K562 (cell line): ENCODE data around the gene PIK3C2B. TPM values are rescaled to one million over a fixed set of nuclear protein-coding genes. Genes with fewer than 3 reads are reported as not detected.
A peak's percentile ranks its signal among the peaks of the same experiment; 100 is the strongest.

ENCODE experiments used
- ATAC-seq: fragments of 200-7000 bp; cut with Tn5 transposase; 3 replicates; pipeline ENCODE4 v1.9.1; 2020; ENCODE audit warnings: moderate library complexity
- BruUV-seq: library from RNA; stranded (reverse); fragments of 400-500 nt; replicated peaks from 2 replicates; lab custom pipeline; 2021; lab: Mats Ljungman, UMichigan
- CTCF ChIA-PET: fragments of 300-600 bp; formaldehyde crosslinking; extraction: SDS; loops from one replicate; lab custom pipeline; 2021; ENCODE audit warnings: low intra/inter-chr PET ratio; lab: Yijun Ruan, JAX
- POLR2A ChIA-PET: fragments of 300-600, 350-650 bp; sonication (Branson Sonifier 250); formaldehyde crosslinking; extraction: SDS; loops from one replicate; lab custom pipeline; 2021; ENCODE audit warnings: antibody characterized with exemption, inconsistent platforms; lab: Yijun Ruan, JAX
- DNase-seq, 4 experiments: peaks; one replicate each; pipeline versions ENCODE4 v3.0.0 to v3.0.0-alpha.2; 2011 to 2018; ENCODE audit warnings: low spot score in 3 of 4, mixed read lengths in 3 of 4; ENCODE audit errors: extremely low read depth in 1 of 4
- FAIRE-seq: peaks from 2 replicates; lab custom pipeline; 2011; peaks lifted over from hg19 to GRCh38; lab: Jason Lieb, UNC
- H2AFZ ChIP-seq: 2 replicates; pipeline ENCODE4 v1.6.0; 2011; ENCODE audit warnings: low read depth, low read length, control low read depth, inconsistent platforms
- H3K27ac ChIP-seq: fragments of 200-600 bp; 3 replicates; pipeline ENCODE4 v1.8.0; 2011; ENCODE audit warnings: low read depth, mild to moderate bottlenecking, control low read depth, inconsistent platforms, low read length, moderate library complexity, mixed read lengths; ENCODE audit errors: extremely low read depth
- H3K27me3 ChIP-seq, 2 experiments: fragments of 300-600 bp in 1 of 2; 2 replicates in 1 of 2; 3 replicates in 1 of 2; pipeline versions ENCODE4 v1.6.0 to v1.8.0; 2011; ENCODE audit warnings: inconsistent platforms in 2 of 2, low read length in 2 of 2, mild to moderate bottlenecking in 1 of 2, mixed read lengths in 1 of 2, moderate library complexity in 1 of 2; ENCODE audit not compliant: control insufficient read depth in 2 of 2, insufficient read depth in 2 of 2
- H3K36me3 ChIP-seq: fragments of 300-600 bp; 3 replicates; pipeline ENCODE4 v1.8.0; 2011; ENCODE audit warnings: mild to moderate bottlenecking, low read length, inconsistent platforms; ENCODE audit not compliant: control insufficient read depth, insufficient read depth
- H3K4me1 ChIP-seq, 2 experiments: fragments of 200-600 bp in 1 of 2; replicated peaks in 1 of 2; 2 replicates in 1 of 2; 3 replicates in 1 of 2; pipeline versions ENCODE4 v1.5.1 to v1.8.0; 2011; ENCODE audit warnings: inconsistent platforms in 2 of 2, low read length in 2 of 2, mild to moderate bottlenecking in 1 of 2, mixed read lengths in 1 of 2, moderate library complexity in 1 of 2; ENCODE audit not compliant: control insufficient read depth in 2 of 2, insufficient read depth in 2 of 2
- H3K4me2 ChIP-seq: 2 replicates; pipeline ENCODE4 v1.6.1; 2011; ENCODE audit warnings: low read length, control low read depth, inconsistent platforms, mixed read lengths; ENCODE audit not compliant: insufficient read depth
- H3K4me3 ChIP-seq: fragments of 200-600 bp; sonication (generic), shearing (Covaris generic); 2 replicates; pipeline ENCODE4 v1.5.1; 2016; ENCODE audit warnings: control low read depth, inconsistent platforms
- H3K79me2 ChIP-seq: fragments of 200-600 bp; 3 replicates; pipeline ENCODE4 v1.8.0; 2011; ENCODE audit warnings: low read length, inconsistent platforms; ENCODE audit not compliant: control insufficient read depth, insufficient read depth
- H3K9ac ChIP-seq, 2 experiments: 2 replicates each; pipeline versions ENCODE4 v1.6.0 to v1.6.1; 2011; ENCODE audit warnings: low read depth in 2 of 2, low read length in 2 of 2, control low read depth in 1 of 2, inconsistent platforms in 1 of 2, mild to moderate bottlenecking in 1 of 2, mixed read lengths in 1 of 2; ENCODE audit not compliant: insufficient read depth in 1 of 2
- H3K9me1 ChIP-seq: one replicate; pipeline ENCODE4 v1.6.0; 2011; ENCODE audit warnings: inconsistent platforms, mild to moderate bottlenecking, low read length, moderate library complexity; ENCODE audit not compliant: control insufficient read depth, insufficient read depth
- H3K9me3 ChIP-seq: replicated peaks from 2 replicates; pipeline ENCODE4 v1.5.1; 2011; ENCODE audit warnings: low read depth, low read length, inconsistent platforms; ENCODE audit not compliant: control insufficient read depth, insufficient read depth
- H4K20me1 ChIP-seq: replicated peaks from 2 replicates; pipeline ENCODE4 v1.6.1; 2011; ENCODE audit warnings: low read length, inconsistent platforms, mixed read lengths; ENCODE audit not compliant: control insufficient read depth, insufficient read depth
- E2F3 ChIP-seq: fragments of 250-450 bp; sonication (Bioruptor Pico); IDR thresholded peaks from 2 replicates; pipeline ENCODE4 v1.4.0; 2020; ENCODE audit warnings: mild to moderate bottlenecking
- HMGN3 ChIP-seq: IDR thresholded peaks from 2 replicates; pipeline ENCODE4 v1.6.1; 2011; ENCODE audit warnings: borderline replicate concordance, low read depth, mild to moderate bottlenecking, mixed read lengths, low read length; ENCODE audit not compliant: insufficient read length; ENCODE audit errors: extremely low read depth
- MEIS2 ChIP-seq: fragments of 450-650 bp; IDR thresholded peaks from 2 replicates; pipeline ENCODE4 v1.6.1; 2014; ENCODE audit warnings: mild to moderate bottlenecking; ENCODE audit not compliant: partially characterized antibody
- PHF21A ChIP-seq: fragments of 450-650 bp; IDR thresholded peaks from 2 replicates; pipeline ENCODE4 v1.6.1; 2017; ENCODE audit warnings: low read depth, borderline replicate concordance
- WGBS: fragments of 100-300 bp; shearing (Covaris generic); methylation state at CpG from one replicate; pipeline ENCODE4 v1.1.6; 2016; ENCODE audit warnings: low coverage, mixed read lengths; ENCODE audit not compliant: insufficient coverage; ENCODE audit errors: missing lambda C conversion rate; 5-methylcytosine and 5-hydroxymethylcytosine counted together
- in situ Hi-C: fragments of 300-500 bp; cut with MboI; formaldehyde crosslinking; loops from 4 replicates; pipeline ENCODE4 v1.15.0; 2018; ENCODE audit warnings: inconsistent platforms, mixed read lengths
- intact Hi-C: fragments of 100-400 bp; cut with micrococcal nuclease; formaldehyde crosslinking; loops from 2 replicates; pipeline ENCODE4 v1.14.2; 2022
- polyA plus RNA-seq, 8 experiments: library from polyadenylated mRNA; depleted of rRNA in 4 of 8; stranded (reverse) in 5 of 8; unstranded in 3 of 8; fragments of >200 nt; fragmentation: Nextera tagmentation in 2 of 8; fragmentation: Illumina TruSeq in 1 of 8; extraction: Ambion mirVana in 2 of 8; extraction: Trizol in 1 of 8; gene quantifications; 2 replicates each; pipeline versions ENCODE4 v1.2.1 to v1.2.3, GENCODE V29; 2011 to 2014; ENCODE audit warnings: inconsistent platforms in 1 of 8, missing spikeins in 1 of 8
- total RNA-seq, 7 experiments: library from RNA; depleted of rRNA in 6 of 7; stranded (reverse); fragments of >200 nt in 6 of 7; fragmentation: Illumina TruSeq in 2 of 7; extraction: Trizol in 2 of 7; gene quantifications; 2 replicates each; pipeline versions ENCODE4 v1.2.1 to v1.2.3, GENCODE V29; 2011 to 2021; ENCODE audit warnings: low replicate concordance in 1 of 7
- TF ChIP-seq, protein P1 (sequence below): IDR thresholded peaks from 2 replicates; pipeline ENCODE4 v1.6.1; 2014; ENCODE audit warnings: antibody characterized with exemption
- TF ChIP-seq, protein P2 (sequence below): sonication (generic); formaldehyde crosslinking; IDR thresholded peaks from 2 replicates; pipeline ENCODE4 v1.8.0; 2022; ENCODE audit warnings: missing genetic modification reagents, mild to moderate bottlenecking, borderline replicate concordance
- TF ChIP-seq, protein P3 (sequence below): fragments of 450-650 bp; IDR thresholded peaks from 2 replicates; pipeline ENCODE4 v1.6.1; 2016
- TF ChIP-seq, protein P4 (sequence below): fragments of 450-650 bp; formaldehyde crosslinking; IDR thresholded peaks from 2 replicates; pipeline ENCODE4 v1.4.0; 2022; ENCODE audit warnings: missing genetic modification characterization
- TF ChIP-seq, protein P5 (sequence below), 2 experiments: IDR thresholded peaks in 1 of 2; conservative IDR thresholded peaks in 1 of 2; 2 replicates each; pipeline ENCODE4 v1.6.1; 2016; ENCODE audit warnings: low read depth in 2 of 2, mild to moderate bottlenecking in 1 of 2, missing compliant biosample characterization in 1 of 2, missing genetic modification characterization in 1 of 2, moderate library complexity in 1 of 2

PIK3C2B gene
- total and polyA plus RNA-seq, 9 of the 15 experiments (the other 6 are each of a cell fraction or from before 2014, with no cell fraction given) = 0.10 to 2.9 (median 0.72) TPM

DNA sequence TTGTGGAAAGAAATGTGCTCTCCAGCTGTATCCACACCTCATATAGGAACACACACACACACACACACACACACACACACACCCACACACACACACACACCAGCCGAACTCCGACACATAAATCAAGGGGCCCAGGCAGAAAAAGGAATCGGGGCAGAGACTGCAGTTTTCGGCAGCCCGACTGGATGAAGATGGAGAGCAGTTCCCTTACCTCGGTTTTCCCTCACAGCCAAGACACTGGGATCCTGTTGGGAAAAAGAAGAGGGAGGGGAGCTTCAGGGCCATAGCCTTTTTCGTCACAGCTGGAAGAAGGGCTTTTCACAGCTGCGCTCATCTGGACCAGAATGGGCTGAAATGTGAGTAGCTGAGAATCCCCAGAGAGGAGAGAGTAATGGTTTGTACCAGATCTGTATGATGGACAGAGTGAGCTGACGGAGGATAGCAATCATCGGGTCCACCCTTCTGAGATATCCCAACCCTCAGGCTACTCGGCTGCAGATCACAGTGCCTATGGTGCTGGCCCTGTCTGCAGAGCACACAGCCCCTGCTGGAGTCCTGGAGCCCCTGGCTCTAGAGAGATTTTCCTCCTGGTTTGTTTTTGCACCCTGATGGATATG lies 37.7 kb downstream of the PIK3C2B start:
- no peak for DNase-seq
- Histone ChIP-seq H3K9me1 (no peaks in the 10 kb centered on the region), H3K36me3 (no peaks in the 10 kb centered on the region), H3K79me2 (no peaks in the 10 kb centered on the region)
- FAIRE-seq = no peak
- TF ChIP-seq HMGN3 = no peak
- TF ChIP-seq, protein P1, sequence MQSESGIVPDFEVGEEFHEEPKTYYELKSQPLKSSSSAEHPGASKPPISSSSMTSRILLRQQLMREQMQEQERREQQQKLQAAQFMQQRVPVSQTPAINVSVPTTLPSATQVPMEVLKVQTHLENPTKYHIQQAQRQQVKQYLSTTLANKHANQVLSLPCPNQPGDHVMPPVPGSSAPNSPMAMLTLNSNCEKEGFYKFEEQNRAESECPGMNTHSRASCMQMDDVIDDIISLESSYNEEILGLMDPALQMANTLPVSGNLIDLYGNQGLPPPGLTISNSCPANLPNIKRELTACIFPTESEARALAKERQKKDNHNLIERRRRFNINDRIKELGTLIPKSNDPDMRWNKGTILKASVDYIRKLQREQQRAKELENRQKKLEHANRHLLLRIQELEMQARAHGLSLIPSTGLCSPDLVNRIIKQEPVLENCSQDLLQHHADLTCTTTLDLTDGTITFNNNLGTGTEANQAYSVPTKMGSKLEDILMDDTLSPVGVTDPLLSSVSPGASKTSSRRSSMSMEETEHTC = no peak
- TF ChIP-seq, protein P2, sequence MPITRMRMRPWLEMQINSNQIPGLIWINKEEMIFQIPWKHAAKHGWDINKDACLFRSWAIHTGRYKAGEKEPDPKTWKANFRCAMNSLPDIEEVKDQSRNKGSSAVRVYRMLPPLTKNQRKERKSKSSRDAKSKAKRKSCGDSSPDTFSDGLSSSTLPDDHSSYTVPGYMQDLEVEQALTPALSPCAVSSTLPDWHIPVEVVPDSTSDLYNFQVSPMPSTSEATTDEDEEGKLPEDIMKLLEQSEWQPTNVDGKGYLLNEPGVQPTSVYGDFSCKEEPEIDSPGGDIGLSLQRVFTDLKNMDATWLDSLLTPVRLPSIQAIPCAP = no peak
- 0 out of 2 replicates have a peak, but pooled peaks have one; percentile 24 for TF ChIP-seq E2F3 (CRISPR knock-in tag)
- TF ChIP-seq, protein P3, sequence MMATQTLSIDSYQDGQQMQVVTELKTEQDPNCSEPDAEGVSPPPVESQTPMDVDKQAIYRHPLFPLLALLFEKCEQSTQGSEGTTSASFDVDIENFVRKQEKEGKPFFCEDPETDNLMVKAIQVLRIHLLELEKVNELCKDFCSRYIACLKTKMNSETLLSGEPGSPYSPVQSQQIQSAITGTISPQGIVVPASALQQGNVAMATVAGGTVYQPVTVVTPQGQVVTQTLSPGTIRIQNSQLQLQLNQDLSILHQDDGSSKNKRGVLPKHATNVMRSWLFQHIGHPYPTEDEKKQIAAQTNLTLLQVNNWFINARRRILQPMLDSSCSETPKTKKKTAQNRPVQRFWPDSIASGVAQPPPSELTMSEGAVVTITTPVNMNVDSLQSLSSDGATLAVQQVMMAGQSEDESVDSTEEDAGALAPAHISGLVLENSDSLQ = peak; percentile 24; the same call in 1 of the 2 replicates
- TF ChIP-seq, protein P4, sequence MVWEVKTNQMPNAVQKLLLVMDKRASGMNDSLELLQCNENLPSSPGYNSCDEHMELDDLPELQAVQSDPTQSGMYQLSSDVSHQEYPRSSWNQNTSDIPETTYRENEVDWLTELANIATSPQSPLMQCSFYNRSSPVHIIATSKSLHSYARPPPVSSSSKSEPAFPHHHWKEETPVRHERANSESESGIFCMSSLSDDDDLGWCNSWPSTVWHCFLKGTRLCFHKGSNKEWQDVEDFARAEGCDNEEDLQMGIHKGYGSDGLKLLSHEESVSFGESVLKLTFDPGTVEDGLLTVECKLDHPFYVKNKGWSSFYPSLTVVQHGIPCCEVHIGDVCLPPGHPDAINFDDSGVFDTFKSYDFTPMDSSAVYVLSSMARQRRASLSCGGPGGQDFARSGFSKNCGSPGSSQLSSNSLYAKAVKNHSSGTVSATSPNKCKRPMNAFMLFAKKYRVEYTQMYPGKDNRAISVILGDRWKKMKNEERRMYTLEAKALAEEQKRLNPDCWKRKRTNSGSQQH (CRISPR knock-in tag) = 0 out of 2 replicates have a peak, but pooled peaks have one; percentile 34
- peak; percentile 71; the same call in 1 of the 2 replicates for TF ChIP-seq PHF21A
- TF ChIP-seq MEIS2 = peak; percentile 40
- TF ChIP-seq, protein P5, sequence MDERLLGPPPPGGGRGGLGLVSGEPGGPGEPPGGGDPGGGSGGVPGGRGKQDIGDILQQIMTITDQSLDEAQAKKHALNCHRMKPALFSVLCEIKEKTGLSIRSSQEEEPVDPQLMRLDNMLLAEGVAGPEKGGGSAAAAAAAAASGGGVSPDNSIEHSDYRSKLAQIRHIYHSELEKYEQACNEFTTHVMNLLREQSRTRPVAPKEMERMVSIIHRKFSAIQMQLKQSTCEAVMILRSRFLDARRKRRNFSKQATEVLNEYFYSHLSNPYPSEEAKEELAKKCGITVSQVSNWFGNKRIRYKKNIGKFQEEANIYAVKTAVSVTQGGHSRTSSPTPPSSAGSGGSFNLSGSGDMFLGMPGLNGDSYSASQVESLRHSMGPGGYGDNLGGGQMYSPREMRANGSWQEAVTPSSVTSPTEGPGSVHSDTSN (CRISPR knock-in tag; IDR thresholded peaks at IDR 0.05; ENCODE audit: low read depth) = no peak
- TF ChIP-seq, protein P5 (tag; conservative IDR thresholded peaks at IDR 0.05; ENCODE audit: low read depth) = peak; percentile 87
- TF ChIP-seq, all 486 proteins: peak for 6
- H3K4me2 ChIP-seq = no peak overlapping the region
- peaks cover 8 to 11% of the 10 kb centered on the region in 2 experiments; a peak in 4 of 5 replicates for H3K4me1 ChIP-seq
- intact Hi-C loops = no loop called here
- CTCF ChIA-PET = interaction anchor here (1.2 kb wide), 1 partner anchor 11 kb away, joined by 4 read pairs; no protein-coding TSS in a partner anchor
- H4K20me1 ChIP-seq = no peaks in the 10 kb centered on the region
- POLR2A ChIA-PET = interaction anchor here (0.6 to 2.2 kb wide), 10 partner anchors 9 to 1177 kb away, joined by 3 to 7 read pairs (median 4); partner anchors contain the start of gene PIK3C2B
- in situ Hi-C loops = no loop called here
- H3K9ac ChIP-seq = no peak overlapping the region
- H3K9me3 ChIP-seq = no peaks in the 10 kb centered on the region
- no peak overlapping the region for H3K4me3 ChIP-seq
- 12% methylated on average over 11 of the region's 11 CpGs for WGBS
- H2AFZ ChIP-seq = no peak overlapping the region
- no TSS peak for BruUV-seq
- peak; percentile 31; the same call in 2 of the 3 replicates for ATAC-seq
- H3K27ac ChIP-seq = no peak overlapping the region
- peaks cover 33 to 40% of the 10 kb centered on the region in 2 experiments for H3K27me3 ChIP-seq
